GM19099 (cell line): ENCODE results near the gene CHST11.

Source experiments
- POLR2A ChIP-seq: IDR thresholded peaks from 3 replicates; pipeline ENCODE4 v1.6.1; 2011; ENCODE audit warnings: low read depth; ENCODE audit not compliant: insufficient read length; ENCODE audit errors: extremely low read depth

CHST11 gene

GRCh38 chr12:104673696-104674482, 217.1 kb downstream of the CHST11 start:
- TF ChIP-seq POLR2A: no peak

GRCh38 chr12:104676636-104677035, 219.9 kb downstream of the CHST11 start:
- TF ChIP-seq POLR2A: no peak

- TF ChIP-seq POLR2A: no peak
These were observed 220.8 kb downstream of the CHST11 start for GRCh38 chr12:104677441-104678089.

- TF ChIP-seq POLR2A: no peak
These were observed 223.3 kb downstream of the CHST11 start for GRCh38 chr12:104680070-104680469.

- TF ChIP-seq POLR2A: no peak
These were observed 223.7 kb downstream of the CHST11 start for GRCh38 chr12:104680491-104680890.

- no peak for TF ChIP-seq POLR2A
These were observed 224.4 kb downstream of the CHST11 start for GRCh38 chr12:104681012-104681690.

GRCh38 chr12:104682790-104683279, 226.1 kb downstream of the CHST11 start:
- peak; percentile 50 for TF ChIP-seq POLR2A

- TF ChIP-seq POLR2A: no peak
These were observed 227.2 kb downstream of the CHST11 start for GRCh38 chr12:104683831-104684503.

GRCh38 chr12:104684884-104685283, 228.1 kb downstream of the CHST11 start:
- TF ChIP-seq POLR2A: no peak

- TF ChIP-seq POLR2A: no peak
These were observed 228.6 kb downstream of the CHST11 start for GRCh38 chr12:104685366-104685765.

- no peak for TF ChIP-seq POLR2A
These were observed 229.4 kb downstream of the CHST11 start for GRCh38 chr12:104686196-104686595.

GRCh38 chr12:104687823-104688573, 231.2 kb downstream of the CHST11 start:
- TF ChIP-seq POLR2A: no peak

- no peak for TF ChIP-seq POLR2A
These were observed 232.9 kb downstream of the CHST11 start for GRCh38 chr12:104689635-104690034.
